ENCODE results near the gene NEGR1. TPM values are rescaled to one million over a fixed set of nuclear protein-coding genes. Genes with fewer than 3 reads are reported as not detected.

NEGR1 gene
- total RNA-seq, 1 donor from 2014 or later, result 2.5 TPM

GRCh38 chr1:71796006-71796405 lies 486.3 kb downstream of the NEGR1 start:
- no peak for DNase-seq (ENCODE audit: extremely low read depth, low read depth, low spot score)

GRCh38 chr1:71792264-71792663 lies 490.1 kb downstream of the NEGR1 start:
- DNase-seq (ENCODE audit: extremely low read depth, low read depth, low spot score), result no peak

DNA sequence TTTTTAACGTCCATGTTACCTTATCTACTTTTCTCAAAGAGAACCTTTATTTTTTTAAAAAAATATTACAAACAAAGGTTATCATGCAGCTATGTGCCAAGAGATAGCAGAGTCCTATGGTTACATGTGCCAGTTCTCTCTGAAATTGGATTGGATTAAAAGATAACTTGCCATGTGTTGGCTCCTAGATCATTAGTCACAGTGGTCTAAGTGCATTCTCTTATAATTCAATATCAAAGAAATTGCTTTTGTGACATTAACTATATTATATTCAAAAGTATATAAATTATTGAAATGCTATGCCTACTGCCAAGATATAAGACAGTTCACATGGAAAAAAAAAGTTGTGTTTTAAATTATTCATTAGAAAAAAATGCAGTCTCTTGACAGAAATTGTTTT lies 494.2 kb downstream of the NEGR1 start:
- no peak for DNase-seq (ENCODE audit: extremely low read depth, low read depth, low spot score)

GRCh38 chr1:71787699-71788098 lies 494.6 kb downstream of the NEGR1 start:
- no peak for DNase-seq (ENCODE audit: extremely low read depth, low read depth, low spot score)

GRCh38 chr1:71786218-71786617 lies 496.1 kb downstream of the NEGR1 start:
- DNase-seq (ENCODE audit: extremely low read depth, low read depth, low spot score), result no peak

- DNase-seq (ENCODE audit: extremely low read depth, low read depth, low spot score), result no peak
These were observed 496.9 kb downstream of the NEGR1 start for GRCh38 chr1:71785450-71785849.

GRCh38 chr1:71785000-71785399 lies 497.3 kb downstream of the NEGR1 start:
- no peak for DNase-seq (ENCODE audit: extremely low read depth, low read depth, low spot score)

- DNase-seq (ENCODE audit: extremely low read depth, low read depth, low spot score), result no peak
These were observed 498.1 kb downstream of the NEGR1 start for GRCh38 chr1:71784241-71784640.

DNA sequence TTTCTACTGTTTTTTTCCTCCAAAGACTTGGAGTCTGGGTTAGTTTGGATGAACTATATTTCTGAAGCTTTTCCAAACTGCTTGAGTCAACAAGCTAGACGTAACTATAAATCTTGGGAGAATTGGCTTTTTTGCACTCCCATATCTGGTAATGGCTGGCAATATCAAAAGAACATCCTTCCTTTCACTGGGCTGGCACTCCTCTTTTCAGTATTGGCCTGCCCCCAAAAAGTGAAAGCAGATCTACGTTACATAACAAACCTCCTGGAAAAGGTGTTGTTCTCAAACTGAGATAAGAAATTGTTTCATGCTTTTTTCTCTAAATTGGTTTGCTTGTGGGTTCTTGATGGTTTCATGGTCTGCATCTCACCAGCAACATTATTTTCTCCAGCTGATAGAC lies 499.3 kb downstream of the NEGR1 start:
- no peak for DNase-seq (ENCODE audit: extremely low read depth, low read depth, low spot score)

GRCh38 chr1:71781450-71781849 lies 500.9 kb downstream of the NEGR1 start:
- DNase-seq (ENCODE audit: extremely low read depth, low read depth, low spot score), result no peak

DNA sequence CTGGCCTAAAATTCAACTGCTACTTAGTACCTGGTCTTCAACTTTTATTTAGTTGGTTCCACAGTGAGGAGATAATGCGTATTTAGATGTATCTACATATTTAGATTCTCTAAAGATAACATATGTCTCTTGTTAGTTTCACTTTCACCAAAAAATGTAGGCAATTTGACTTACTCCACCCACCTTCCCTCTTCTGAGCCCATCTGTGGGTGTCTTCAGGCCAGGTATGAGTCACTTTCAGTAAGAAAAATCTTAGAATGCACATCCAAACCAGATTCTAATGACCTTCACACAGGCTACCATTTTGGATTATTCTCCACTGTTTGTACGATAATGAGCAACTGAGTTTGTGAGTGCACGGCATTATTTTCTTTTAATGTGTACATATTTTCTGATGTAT lies 501.7 kb downstream of the NEGR1 start:
- DNase-seq (ENCODE audit: extremely low read depth, low read depth, low spot score), result no peak

- no peak for DNase-seq (ENCODE audit: extremely low read depth, low read depth, low spot score)
These were observed 503.4 kb downstream of the NEGR1 start for GRCh38 chr1:71778940-71779339.

- DNase-seq (ENCODE audit: extremely low read depth, low read depth, low spot score), result no peak
These were observed 505.2 kb downstream of the NEGR1 start for GRCh38 chr1:71777094-71777493.

- DNase-seq (ENCODE audit: extremely low read depth, low read depth, low spot score), result no peak
These were observed 507.6 kb downstream of the NEGR1 start for GRCh38 chr1:71774705-71775104.

- DNase-seq (ENCODE audit: extremely low read depth, low read depth, low spot score), result no peak
These were observed 512.2 kb downstream of the NEGR1 start for GRCh38 chr1:71770121-71770520.

DNA sequence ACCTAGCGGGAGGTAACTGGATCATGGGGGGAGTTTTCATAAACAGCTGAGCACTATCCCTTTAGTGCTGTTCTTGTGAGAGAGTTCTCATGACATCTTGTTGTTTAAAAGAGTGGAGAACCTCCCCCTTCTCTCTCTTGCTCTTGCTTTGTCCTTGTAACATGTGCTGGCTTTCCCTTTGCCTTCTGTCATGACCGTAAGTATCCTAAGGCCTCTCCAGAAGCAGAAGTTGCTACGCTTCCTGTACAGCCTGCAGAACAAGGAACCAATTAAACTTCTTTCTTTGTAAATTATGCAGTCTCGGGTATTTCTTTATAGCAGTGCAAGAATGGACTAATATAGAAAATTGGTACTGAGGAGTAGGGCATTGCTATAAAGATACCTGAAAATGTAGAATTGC lies 515.6 kb downstream of the NEGR1 start:
- no peak for DNase-seq (ENCODE audit: extremely low read depth, low read depth, low spot score)

DNA sequence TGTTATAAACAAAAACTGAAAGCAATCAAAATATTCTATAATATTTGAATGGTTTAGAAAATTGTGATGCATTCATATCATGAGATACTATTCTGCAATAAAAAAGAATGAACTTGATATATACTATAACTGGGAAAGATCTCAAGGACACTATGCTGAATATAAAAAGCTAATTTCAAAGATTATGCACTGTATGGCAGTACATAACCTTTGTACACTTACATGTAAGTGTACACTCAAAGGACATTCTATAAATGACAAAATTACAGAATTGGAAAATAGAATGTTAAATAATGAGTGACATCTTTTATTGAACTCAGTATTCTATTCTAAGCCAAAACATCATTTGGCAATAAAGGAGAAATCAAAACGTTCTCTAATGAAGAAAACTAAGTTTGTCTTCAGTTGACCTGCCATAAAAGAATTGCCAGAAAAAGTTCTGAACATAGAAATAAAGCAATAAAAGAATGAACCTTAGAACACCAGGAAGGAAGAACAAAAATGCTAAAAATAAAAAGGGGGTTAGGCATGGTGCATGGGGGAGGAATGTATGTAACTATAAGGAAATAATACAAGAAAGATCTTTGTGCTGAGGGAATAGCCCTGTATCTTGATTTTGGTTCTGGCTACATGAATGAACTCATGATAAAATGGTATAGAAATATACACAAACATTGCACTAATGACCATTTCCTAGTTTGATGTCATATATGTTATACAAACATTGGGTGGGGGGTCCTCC lies 519.7 kb downstream of the NEGR1 start:
- no peak for DNase-seq (ENCODE audit: extremely low read depth, low read depth, low spot score)

GRCh38 chr1:71755441-71755840 lies 526.9 kb downstream of the NEGR1 start:
- DNase-seq (ENCODE audit: extremely low read depth, low read depth, low spot score), result no peak

- no peak for DNase-seq (ENCODE audit: extremely low read depth, low read depth, low spot score)
These were observed 528.6 kb downstream of the NEGR1 start for GRCh38 chr1:71753746-71754145.

GRCh38 chr1:71745326-71745725 lies 537.0 kb downstream of the NEGR1 start:
- no peak for DNase-seq (ENCODE audit: extremely low read depth, low read depth, low spot score)

- DNase-seq (ENCODE audit: extremely low read depth, low read depth, low spot score), result no peak
These were observed 538.5 kb downstream of the NEGR1 start for GRCh38 chr1:71743862-71744261.

- DNase-seq (ENCODE audit: extremely low read depth, low read depth, low spot score), result no peak
These were observed 543.4 kb downstream of the NEGR1 start for GRCh38 chr1:71738910-71739309.

- DNase-seq (ENCODE audit: extremely low read depth, low read depth, low spot score), result no peak
These were observed 544.1 kb downstream of the NEGR1 start for GRCh38 chr1:71738256-71738655.
